HepG2 (cell line): ENCODE results near the gene SMIM24. TPM values are rescaled to one million over a fixed set of nuclear protein-coding genes. Genes with fewer than 3 reads are reported as not detected.
A peak's percentile ranks its signal among the peaks of the same experiment; 100 is the strongest.

Experiments used
- ATF7 ChIP-seq, 2 experiments: fragments of 450-650 bp in 1 of 2; sonication (generic) in 1 of 2; formaldehyde crosslinking in 1 of 2; IDR thresholded peaks; 2 replicates each; pipeline versions ENCODE4 v1.4.0 to v1.6.1; 2016 to 2020; ENCODE audit warnings: antibody characterized with exemption in 1 of 2, mild to moderate bottlenecking in 1 of 2, missing genetic modification reagents in 1 of 2
- ERF ChIP-seq: IDR thresholded peaks from 2 replicates; pipeline ENCODE4 v1.6.1; 2018; ENCODE audit warnings: missing biosample characterization, missing genetic modification reagents
- MXD4 ChIP-seq: IDR thresholded peaks from 2 replicates; pipeline ENCODE4 v1.6.1; 2016; ENCODE audit warnings: mild to moderate bottlenecking, missing biosample characterization, missing genetic modification reagents
- PAXIP1 ChIP-seq: sonication (generic); formaldehyde crosslinking; conservative IDR thresholded peaks from 2 replicates; pipeline ENCODE4 v1.4.0; 2020; ENCODE audit warnings: mild to moderate bottlenecking, missing genetic modification reagents, moderate library complexity
- SAP130 ChIP-seq: IDR thresholded peaks from 2 replicates; pipeline ENCODE4 v1.6.1; 2016; ENCODE audit warnings: low read depth
- ZBTB1 ChIP-seq: sonication (generic); formaldehyde crosslinking; IDR thresholded peaks from 2 replicates; pipeline ENCODE4 v1.4.0; 2020; ENCODE audit warnings: missing genetic modification reagents, borderline replicate concordance
- ZBTB33 ChIP-seq: sonication (generic); formaldehyde crosslinking; IDR thresholded peaks from 2 replicates; pipeline ENCODE4 v1.4.0; 2020; ENCODE audit warnings: missing genetic modification reagents
- ZFP36L1 ChIP-seq: sonication (generic); formaldehyde crosslinking; IDR thresholded peaks from 2 replicates; pipeline ENCODE4 v1.8.0; 2022; ENCODE audit warnings: mild to moderate bottlenecking, missing genetic modification reagents, moderate library complexity
- ZMYM3 ChIP-seq: sonication (generic); formaldehyde crosslinking; IDR thresholded peaks from 2 replicates; pipeline ENCODE4 v1.5.1; 2020; ENCODE audit warnings: mild to moderate bottlenecking, missing genetic modification reagents
- ZNF552 ChIP-seq: sonication (generic); formaldehyde crosslinking; IDR thresholded peaks from 2 replicates; pipeline ENCODE4 v1.9.0; 2022; ENCODE audit warnings: missing genetic modification reagents, mild to moderate bottlenecking, borderline replicate concordance
- ZNF773 ChIP-seq: sonication (generic); formaldehyde crosslinking; IDR thresholded peaks from 2 replicates; pipeline ENCODE4 v1.4.0; 2020; ENCODE audit warnings: missing genetic modification reagents, borderline replicate concordance
- polyA plus RNA-seq, 8 experiments: library from polyadenylated mRNA; depleted of rRNA in 3 of 8; stranded (reverse) in 7 of 8; unstranded in 1 of 8; fragments of >200 nt; fragmentation: Illumina TruSeq in 4 of 8; extraction: Trizol in 4 of 8; gene quantifications; 2 replicates each; pipeline versions ENCODE4 v1.2.1 to v1.2.3, GENCODE V29; 2011 to 2016; ENCODE audit warnings: low read depth in 4 of 8, missing spikeins in 1 of 8, mixed read lengths in 1 of 8; ENCODE audit not compliant: insufficient read depth in 1 of 8
- total RNA-seq, 5 experiments: library from RNA; depleted of rRNA; stranded (reverse); fragments of >200 nt; fragmentation: Illumina TruSeq; extraction: Trizol; gene quantifications; 2 replicates each; pipeline ENCODE4 v1.2.3, GENCODE V29; 2016; ENCODE audit warnings: low read depth in 1 of 5
- TF ChIP-seq, protein P1 (sequence below): sonication (generic); formaldehyde crosslinking; IDR thresholded peaks from 2 replicates; pipeline ENCODE4 v1.5.1; 2020; ENCODE audit warnings: mild to moderate bottlenecking, missing genetic modification reagents, moderate library complexity
- TF ChIP-seq, protein P2 (sequence below): sonication (generic); formaldehyde crosslinking; IDR thresholded peaks from 2 replicates; pipeline ENCODE4 v1.5.1; 2020; ENCODE audit warnings: mild to moderate bottlenecking, moderate library complexity, missing genetic modification reagents
- TF ChIP-seq, protein P3 (sequence below): sonication (generic); formaldehyde crosslinking; IDR thresholded peaks from 2 replicates; pipeline ENCODE4 v1.5.0; 2020; ENCODE audit warnings: missing genetic modification reagents
- TF ChIP-seq, protein P4 (sequence below): sonication (generic); formaldehyde crosslinking; conservative IDR thresholded peaks from 2 replicates; pipeline ENCODE4 v1.4.0; 2020; ENCODE audit warnings: missing genetic modification reagents

SMIM24 gene
- total and polyA plus RNA-seq, 2 of the 13 experiments (the other 11 are each of a cell fraction or from before 2014, with no cell fraction given), result 11.2 to 70.6 TPM

GRCh38 chr19:3507371-3508120 is 27.2 kb upstream of the SMIM24 start (continued):
- TF ChIP-seq PAXIP1 (CRISPR knock-in tag) (peak; percentile 68), ZNF552 (CRISPR knock-in tag) (no peak), ZFP36L1 (CRISPR knock-in tag) (no peak), ERF (no peak), MXD4 (CRISPR knock-in tag) (0 out of 2 replicates have a peak, but pooled peaks have one; percentile 31), SAP130 (CRISPR knock-in tag) (peak; percentile 70), ZBTB33 (CRISPR knock-in tag) (peak; percentile 92), ZBTB1 (CRISPR knock-in tag) (no peak), ZNF773 (CRISPR knock-in tag) (no peak), ZMYM3 (CRISPR knock-in tag) (peak; percentile 29; the same call in 1 of the 2 replicates), ATF7 (IDR thresholded peaks at IDR 0.05) (peak; percentile 80), ATF7 (CRISPR knock-in tag; IDR thresholded peaks at IDR 0.05) (peak; percentile 93)
- TF ChIP-seq, protein P1, sequence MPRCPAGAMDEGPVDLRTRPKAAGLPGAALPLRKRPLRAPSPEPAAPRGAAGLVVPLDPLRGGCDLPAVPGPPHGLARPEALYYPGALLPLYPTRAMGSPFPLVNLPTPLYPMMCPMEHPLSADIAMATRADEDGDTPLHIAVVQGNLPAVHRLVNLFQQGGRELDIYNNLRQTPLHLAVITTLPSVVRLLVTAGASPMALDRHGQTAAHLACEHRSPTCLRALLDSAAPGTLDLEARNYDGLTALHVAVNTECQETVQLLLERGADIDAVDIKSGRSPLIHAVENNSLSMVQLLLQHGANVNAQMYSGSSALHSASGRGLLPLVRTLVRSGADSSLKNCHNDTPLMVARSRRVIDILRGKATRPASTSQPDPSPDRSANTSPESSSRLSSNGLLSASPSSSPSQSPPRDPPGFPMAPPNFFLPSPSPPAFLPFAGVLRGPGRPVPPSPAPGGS, result peak; percentile 71; the same call in 1 of the 2 replicates
- TF ChIP-seq, protein P2, sequence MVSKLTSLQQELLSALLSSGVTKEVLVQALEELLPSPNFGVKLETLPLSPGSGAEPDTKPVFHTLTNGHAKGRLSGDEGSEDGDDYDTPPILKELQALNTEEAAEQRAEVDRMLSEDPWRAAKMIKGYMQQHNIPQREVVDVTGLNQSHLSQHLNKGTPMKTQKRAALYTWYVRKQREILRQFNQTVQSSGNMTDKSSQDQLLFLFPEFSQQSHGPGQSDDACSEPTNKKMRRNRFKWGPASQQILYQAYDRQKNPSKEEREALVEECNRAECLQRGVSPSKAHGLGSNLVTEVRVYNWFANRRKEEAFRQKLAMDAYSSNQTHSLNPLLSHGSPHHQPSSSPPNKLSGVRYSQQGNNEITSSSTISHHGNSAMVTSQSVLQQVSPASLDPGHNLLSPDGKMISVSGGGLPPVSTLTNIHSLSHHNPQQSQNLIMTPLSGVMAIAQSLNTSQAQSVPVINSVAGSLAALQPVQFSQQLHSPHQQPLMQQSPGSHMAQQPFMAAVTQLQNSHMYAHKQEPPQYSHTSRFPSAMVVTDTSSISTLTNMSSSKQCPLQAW, result peak; percentile 62
- TF ChIP-seq, protein P3, sequence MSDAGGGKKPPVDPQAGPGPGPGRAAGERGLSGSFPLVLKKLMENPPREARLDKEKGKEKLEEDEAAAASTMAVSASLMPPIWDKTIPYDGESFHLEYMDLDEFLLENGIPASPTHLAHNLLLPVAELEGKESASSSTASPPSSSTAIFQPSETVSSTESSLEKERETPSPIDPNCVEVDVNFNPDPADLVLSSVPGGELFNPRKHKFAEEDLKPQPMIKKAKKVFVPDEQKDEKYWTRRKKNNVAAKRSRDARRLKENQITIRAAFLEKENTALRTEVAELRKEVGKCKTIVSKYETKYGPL (CRISPR knock-in tag), result no peak
- TF ChIP-seq, protein P4, sequence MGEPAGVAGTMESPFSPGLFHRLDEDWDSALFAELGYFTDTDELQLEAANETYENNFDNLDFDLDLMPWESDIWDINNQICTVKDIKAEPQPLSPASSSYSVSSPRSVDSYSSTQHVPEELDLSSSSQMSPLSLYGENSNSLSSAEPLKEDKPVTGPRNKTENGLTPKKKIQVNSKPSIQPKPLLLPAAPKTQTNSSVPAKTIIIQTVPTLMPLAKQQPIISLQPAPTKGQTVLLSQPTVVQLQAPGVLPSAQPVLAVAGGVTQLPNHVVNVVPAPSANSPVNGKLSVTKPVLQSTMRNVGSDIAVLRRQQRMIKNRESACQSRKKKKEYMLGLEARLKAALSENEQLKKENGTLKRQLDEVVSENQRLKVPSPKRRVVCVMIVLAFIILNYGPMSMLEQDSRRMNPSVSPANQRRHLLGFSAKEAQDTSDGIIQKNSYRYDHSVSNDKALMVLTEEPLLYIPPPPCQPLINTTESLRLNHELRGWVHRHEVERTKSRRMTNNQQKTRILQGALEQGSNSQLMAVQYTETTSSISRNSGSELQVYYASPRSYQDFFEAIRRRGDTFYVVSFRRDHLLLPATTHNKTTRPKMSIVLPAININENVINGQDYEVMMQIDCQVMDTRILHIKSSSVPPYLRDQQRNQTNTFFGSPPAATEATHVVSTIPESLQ (CRISPR knock-in tag), result no peak
